ENCODE measurements around the gene RAN.

- TF ChIP-seq CTCF (IDR thresholded peaks at IDR 0.05) (no peak), POLR2A (IDR thresholded peaks at IDR 0.05) (no peak), POLR2AphosphoS5 (IDR thresholded peaks at IDR 0.05) (no peak), EP300 (IDR thresholded peaks at IDR 0.05) (no peak)
Measured at GRCh38 chr12:130877333-130877732, 5.5 kb downstream of the RAN start.
